Activated CD4-positive, alpha-beta memory T cell treated with anti-CD3 and anti-CD28 coated beads for 36 hours (primary cell): ENCODE data around the gene ZFTA. TPM values are rescaled to one million over a fixed set of nuclear protein-coding genes. Genes with fewer than 3 reads are reported as not detected.

ENCODE experiments used
- CTCF ChIA-PET: fragments of 350-600 bp; sonication (Branson Sonifier 250); formaldehyde crosslinking; loops from one replicate; lab custom pipeline; 2021; ENCODE audit warnings: antibody characterized with exemption, inconsistent platforms; lab: Charles Lee
- POLR2A ChIA-PET: fragments of 350-600 bp; sonication (Branson Sonifier 250); formaldehyde crosslinking; loops from one replicate; lab custom pipeline; 2021; ENCODE audit warnings: antibody characterized with exemption; lab: Charles Lee
- DNase-seq: peaks from one replicate; pipeline ENCODE4 v3.0.0-alpha.2; 2020
- H3K27ac Mint-ChIP-seq: one replicate; pipeline ENCODE4 v1.8.0; 2021; ENCODE audit warnings: mixed read lengths
- H3K27me3 Mint-ChIP-seq: one replicate; pipeline ENCODE4 v1.8.0; 2021; ENCODE audit warnings: mixed read lengths
- H3K36me3 Mint-ChIP-seq: one replicate; pipeline ENCODE4 v1.8.0; 2021; ENCODE audit warnings: mixed read lengths
- H3K4me1 Mint-ChIP-seq: one replicate; pipeline ENCODE4 v1.8.0; 2021; ENCODE audit warnings: low read depth, mixed read lengths
- H3K4me3 Mint-ChIP-seq: one replicate; pipeline ENCODE4 v1.8.0; 2021; ENCODE audit warnings: mild to moderate bottlenecking, mixed read lengths
- H3K9me3 Mint-ChIP-seq: one replicate; pipeline ENCODE4 v1.8.0; 2021; ENCODE audit warnings: mixed read lengths
- intact Hi-C: fragments of 100-400 bp; cut with micrococcal nuclease; formaldehyde crosslinking; loops from one replicate; pipeline ENCODE4 v1.15.1; 2023
- total RNA-seq, 2 experiments: library from RNA; stranded (reverse); gene quantifications; one replicate each; pipeline ENCODE4 v1.2.3, GENCODE V29; 2021

ZFTA gene
- total RNA-seq, 2 experiments from 2014 or later = 1.3 to 1.5 TPM

DNA sequence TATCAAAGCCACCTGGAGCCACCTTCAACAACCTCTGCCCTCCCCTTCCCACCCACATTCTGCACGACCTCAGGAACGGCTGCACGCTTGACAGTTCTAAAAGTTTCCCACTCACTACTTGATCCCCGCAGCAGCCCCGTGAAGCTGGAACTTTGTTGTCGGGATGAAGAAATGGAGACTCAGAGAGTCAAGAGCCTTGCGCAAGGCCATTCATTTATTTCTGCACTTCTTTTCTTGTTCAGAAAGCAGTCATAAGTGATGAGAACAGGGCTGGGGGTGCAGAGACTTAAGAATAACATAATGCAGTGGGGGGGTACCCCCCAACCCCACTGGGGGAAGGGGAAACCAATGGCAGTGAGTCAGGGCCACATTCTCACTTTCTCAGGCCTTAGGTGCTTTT lies 2.2 kb upstream of the ZFTA start:
- intact Hi-C loops = no loop called here
- Mint-ChIP-seq H3K9me3 (no peaks in the 10 kb centered on the region), H3K27ac (no peak overlapping the region), H3K4me1 (peaks cover 6% of the 10 kb centered on the region), H3K4me3 (no peak overlapping the region), H3K27me3 (peaks cover 10% of the 10 kb centered on the region), H3K36me3 (no peaks in the 10 kb centered on the region)
- ChIA-PET POLR2A (no interaction called here), CTCF (no interaction called here)
- DNase-seq = no peak

- Mint-ChIP-seq H3K27ac (no peak overlapping the region), H3K9me3 (no peaks in the 10 kb centered on the region), H3K36me3 (no peaks in the 10 kb centered on the region)
Measured at GRCh38 chr11:63769714-63770455, 1.3 kb upstream of the ZFTA start.

DNA sequence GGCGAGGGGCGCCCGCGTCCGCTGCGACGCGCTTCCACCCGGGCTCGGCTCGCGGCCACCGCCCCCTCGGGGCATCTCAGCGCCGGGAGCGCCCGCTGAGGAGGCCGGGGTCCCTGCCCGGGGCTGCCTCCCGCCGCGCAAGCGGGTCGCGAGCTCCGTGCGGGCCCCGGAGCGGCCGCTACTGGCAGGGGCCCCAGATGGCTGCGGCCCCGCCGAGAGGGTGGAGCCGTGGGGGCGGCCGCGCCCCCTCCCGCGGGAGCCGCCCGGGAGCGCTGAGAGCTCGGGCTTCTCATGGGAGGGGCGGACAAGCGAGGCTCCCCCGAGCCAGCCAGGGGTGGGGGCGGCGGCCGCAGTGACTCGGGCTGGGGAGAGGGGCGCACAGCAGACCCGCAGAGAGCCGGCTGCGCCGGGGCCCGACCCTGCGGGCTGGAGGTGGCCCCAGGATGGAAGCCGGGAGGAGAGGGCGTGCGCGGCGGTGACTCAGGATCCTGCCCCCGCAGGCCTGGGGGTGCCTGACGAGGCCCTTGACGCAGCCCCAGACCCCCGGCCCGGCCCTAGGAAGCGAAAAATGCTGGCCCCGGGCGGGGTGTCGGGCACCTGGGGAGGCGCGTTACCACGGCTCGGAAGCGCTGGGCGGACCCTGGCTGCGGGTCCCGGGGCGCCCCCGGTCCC lies 603 bp upstream of the ZFTA start:
- peak; percentile 56 for DNase-seq
- H3K27ac Mint-ChIP-seq = no peak overlapping the region
- POLR2A ChIA-PET = interaction anchor here (1.4 kb wide), 1 partner anchor 45 kb away, joined by 4 read pairs; no protein-coding TSS in a partner anchor

More at GRCh38 chr11:63769714-63770455, 1.3 kb upstream of the ZFTA start:
- DNase-seq = no peak
- ChIA-PET POLR2A (interaction anchor here (1.4 kb wide), 1 partner anchor 44 kb away, joined by 4 read pairs; no protein-coding TSS in a partner anchor), CTCF (interaction anchor here (2.5 to 4.4 kb wide), 2 partner anchors 9 to 67 kb away, joined by 11 to 24 read pairs; partner anchors contain the start of gene MARK2)
- intact Hi-C loops = loop anchor here (5.0 to 10.0 kb wide), 4 partner anchors 42 to 377 kb away; partner anchors contain the start of gene SPINDOC
- Mint-ChIP-seq H3K4me1 (peaks cover 6% of the 10 kb centered on the region), H3K4me3 (peak overlapping the region; percentile 47), H3K27me3 (peaks cover 10% of the 10 kb centered on the region)

DNA sequence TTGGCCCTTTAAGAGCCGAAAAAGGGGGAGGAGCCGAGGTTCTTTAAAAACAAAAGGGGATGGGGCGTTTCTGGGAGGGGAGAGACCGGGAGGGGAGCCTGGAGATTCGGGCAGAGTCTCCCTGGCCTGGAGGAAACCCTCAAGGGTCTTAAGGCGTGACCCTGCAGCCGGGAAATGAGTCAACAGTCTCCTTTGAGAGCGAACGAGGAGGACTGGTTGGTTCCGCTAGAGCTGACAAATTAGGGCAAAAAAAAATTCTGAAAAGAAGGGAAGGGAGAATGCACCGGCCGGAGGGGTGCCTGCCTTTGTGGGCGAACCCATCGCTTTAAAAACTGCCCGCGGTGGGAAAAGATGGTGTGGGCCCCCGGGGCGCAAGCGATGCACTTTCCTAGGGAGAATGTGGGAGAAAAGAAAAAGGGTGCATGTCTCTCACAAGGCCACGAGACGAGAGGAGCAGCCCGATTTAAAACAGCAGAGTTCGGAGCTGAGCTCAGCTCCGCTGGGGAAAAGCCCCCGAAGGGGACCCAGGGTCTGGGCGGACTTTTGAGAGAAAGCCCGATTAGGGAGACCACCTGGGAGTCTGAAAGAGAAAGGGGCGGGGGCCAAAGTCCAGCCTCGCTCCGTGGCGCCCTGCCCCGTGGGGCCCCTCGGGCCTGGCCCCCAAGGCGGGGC lies 874 bp downstream of the ZFTA start:
- Mint-ChIP-seq H3K9me3 (no peaks in the 10 kb centered on the region), H3K36me3 (no peaks in the 10 kb centered on the region), H3K27ac (no peak overlapping the region), H3K27me3 (peaks cover 10% of the 10 kb centered on the region), H3K4me3 (peak overlapping the region; percentile 80), H3K4me1 (peaks cover 6% of the 10 kb centered on the region)
- POLR2A ChIA-PET = no interaction called here
- CTCF ChIA-PET = interaction anchor here (0.7 to 4.4 kb wide), 14 partner anchors 11 to 537 kb away, joined by 3 to 24 read pairs (median 5); partner anchors contain the start of genes ATL3 and MARK2
- intact Hi-C loops = loop anchor here (5.0 to 10.0 kb wide), 4 partner anchors 45 to 380 kb away; partner anchors contain the start of gene SPINDOC
- DNase-seq = peak; percentile 45

More for the DNA sequence above, 603 bp upstream of the ZFTA start:
- CTCF ChIA-PET = interaction anchor here (0.7 to 4.4 kb wide), 3 partner anchors 10 to 219 kb away, joined by 3 to 24 read pairs (median 11); partner anchors contain the start of gene MARK2
- Mint-ChIP-seq H3K27me3 (peaks cover 10% of the 10 kb centered on the region), H3K4me3 (no peak overlapping the region), H3K9me3 (no peaks in the 10 kb centered on the region), H3K36me3 (no peaks in the 10 kb centered on the region), H3K4me1 (peaks cover 6% of the 10 kb centered on the region)
- intact Hi-C loops = loop anchor here (5.0 to 10.0 kb wide), 4 partner anchors 43 to 378 kb away; partner anchors contain the start of gene SPINDOC

GRCh38 chr11:63767267-63767564 lies 1.4 kb downstream of the ZFTA start:
- DNase-seq = no peak
- Mint-ChIP-seq H3K36me3 (no peaks in the 10 kb centered on the region), H3K4me1 (peaks cover 6% of the 10 kb centered on the region), H3K27ac (no peak overlapping the region), H3K9me3 (no peaks in the 10 kb centered on the region), H3K27me3 (peaks cover 8% of the 10 kb centered on the region), H3K4me3 (peak overlapping the region; percentile 80)
- CTCF ChIA-PET = interaction anchor here (0.9 to 4.4 kb wide), 10 partner anchors 11 to 385 kb away, joined by 3 to 24 read pairs (median 6); partner anchors contain the start of genes ATL3 and MARK2
- intact Hi-C loops = loop anchor here (5.0 to 10.0 kb wide), 4 partner anchors 45 to 380 kb away; partner anchors contain the start of gene SPINDOC
- POLR2A ChIA-PET = no interaction called here

- POLR2A ChIA-PET = no interaction called here
- Mint-ChIP-seq H3K4me3 (peak overlapping the region; percentile 80), H3K4me1 (peaks cover 6% of the 10 kb centered on the region), H3K9me3 (no peaks in the 10 kb centered on the region), H3K27me3 (peaks cover 6% of the 10 kb centered on the region), H3K27ac (no peak overlapping the region), H3K36me3 (no peaks in the 10 kb centered on the region)
- intact Hi-C loops = loop anchor here (5.0 to 10.0 kb wide), 4 partner anchors 46 to 381 kb away; partner anchors contain the start of gene SPINDOC
- CTCF ChIA-PET = interaction anchor here (1.4 to 4.4 kb wide), 4 partner anchors 44 to 179 kb away, joined by 5 to 24 read pairs (median 8); partner anchors contain the start of genes ATL3 and MARK2
- DNase-seq = no peak
Measured at GRCh38 chr11:63766531-63767235, 1.9 kb downstream of the ZFTA start.

DNA sequence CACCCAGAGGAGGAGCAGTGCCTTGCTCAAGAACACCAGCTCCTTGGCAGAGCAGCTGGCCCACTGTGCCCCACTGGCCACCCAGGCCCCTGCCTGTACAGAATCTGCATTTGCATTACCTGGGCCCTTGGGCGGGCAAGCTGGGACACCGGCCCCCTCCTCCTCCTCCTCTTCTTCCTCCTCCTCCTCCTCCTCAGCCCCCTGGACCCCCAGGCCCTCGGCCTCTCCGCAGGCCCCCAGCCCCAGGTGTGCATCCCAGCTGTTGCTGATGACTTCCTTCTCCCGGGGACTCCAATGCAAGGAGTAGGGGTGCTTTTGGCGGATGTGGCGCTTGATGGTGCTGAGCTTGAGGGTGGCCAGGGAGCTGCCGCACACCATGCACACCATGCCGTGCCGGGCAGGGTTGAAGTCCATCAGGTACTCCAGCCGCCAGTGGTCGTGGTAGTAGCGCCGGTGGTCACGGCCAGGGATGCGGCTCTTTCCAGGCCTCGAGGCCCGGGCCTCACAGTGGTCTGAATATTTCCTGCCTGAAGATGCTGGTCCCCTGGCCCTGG lies 2.8 kb downstream of the ZFTA start:
- Mint-ChIP-seq H3K9me3 (no peaks in the 10 kb centered on the region), H3K4me1 (peaks cover 6% of the 10 kb centered on the region), H3K27ac (no peak overlapping the region), H3K36me3 (no peaks in the 10 kb centered on the region), H3K4me3 (no peak overlapping the region), H3K27me3 (peaks cover 6% of the 10 kb centered on the region)
- ChIA-PET CTCF (interaction anchor here (0.7 to 4.4 kb wide), 2 partner anchors 72 to 180 kb away, joined by 3 to 24 read pairs; partner anchors contain the start of gene MARK2), POLR2A (no interaction called here)
- intact Hi-C loops = loop anchor here (5.0 to 10.0 kb wide), 4 partner anchors 47 to 382 kb away; partner anchors contain the start of gene SPINDOC
- DNase-seq = no peak

DNA sequence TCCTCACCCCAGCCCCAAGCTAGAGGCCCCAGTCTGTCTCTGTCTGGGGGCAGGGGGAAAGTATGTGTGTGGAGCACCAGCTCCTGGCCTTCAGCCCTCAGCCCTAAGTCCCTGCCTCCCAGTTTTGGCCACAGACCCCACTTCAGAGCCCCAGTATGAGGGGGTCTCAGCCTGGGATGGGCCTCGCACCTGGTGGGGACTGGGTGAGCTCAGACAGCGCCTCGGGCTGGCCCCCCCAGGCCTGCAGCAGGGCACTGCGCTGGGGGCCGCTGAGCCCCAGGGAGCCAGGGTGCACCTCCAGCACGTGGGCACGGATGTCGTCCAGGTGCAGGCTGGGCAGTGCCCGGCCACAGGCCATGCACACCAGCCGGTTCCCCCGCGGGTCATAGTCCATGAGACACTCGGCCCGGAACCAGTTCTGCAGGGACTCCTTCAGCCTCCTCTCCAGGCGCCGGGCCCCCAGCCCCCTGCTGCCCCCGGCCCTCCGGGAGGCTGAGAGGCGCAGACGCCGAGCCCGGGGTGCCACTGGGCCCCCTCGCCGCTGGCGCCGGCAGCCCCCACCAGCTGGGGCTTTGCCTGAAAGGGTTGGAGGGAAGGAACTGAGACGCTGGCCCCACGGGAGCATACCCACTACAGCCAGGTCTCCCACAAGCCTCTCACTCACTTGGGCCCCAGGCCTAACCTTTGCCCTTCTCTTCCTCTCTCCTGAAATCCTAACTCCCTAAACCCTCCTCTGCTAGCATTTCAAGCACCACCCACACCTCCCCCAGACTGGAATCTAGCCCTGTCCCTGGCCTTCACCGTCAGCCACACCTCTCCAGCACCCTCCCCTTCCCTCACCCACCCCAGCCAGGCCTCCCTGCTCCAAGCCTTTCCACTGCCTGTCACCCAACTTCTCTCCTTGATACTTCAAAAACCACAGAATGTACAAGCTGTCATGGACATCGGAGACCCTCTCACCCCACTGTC lies 3.6 kb downstream of the ZFTA start:
- Mint-ChIP-seq H3K27me3 (peaks cover 3% of the 10 kb centered on the region), H3K27ac (no peak overlapping the region), H3K36me3 (no peaks in the 10 kb centered on the region), H3K9me3 (no peaks in the 10 kb centered on the region), H3K4me1 (peaks cover 6% of the 10 kb centered on the region), H3K4me3 (no peak overlapping the region)
- no peak for DNase-seq
- ChIA-PET CTCF (interaction anchor here (0.7 to 1.0 kb wide), 2 partner anchors 27 to 181 kb away, joined by 3 to 4 read pairs; no protein-coding TSS in a partner anchor), POLR2A (no interaction called here)
- intact Hi-C loops = loop anchor here (5.0 to 10.0 kb wide), 4 partner anchors 47 to 382 kb away; partner anchors contain the start of gene SPINDOC

GRCh38 chr11:63764340-63764678 lies 4.3 kb downstream of the ZFTA start:
- Mint-ChIP-seq H3K9me3 (no peaks in the 10 kb centered on the region), H3K27ac (no peak overlapping the region), H3K36me3 (no peaks in the 10 kb centered on the region), H3K4me1 (peaks cover 3% of the 10 kb centered on the region), H3K4me3 (no peak overlapping the region), H3K27me3 (no peaks in the 10 kb centered on the region)
- POLR2A ChIA-PET = no interaction called here
- intact Hi-C loops = loop anchor here (10.0 kb wide), 1 partner anchor 120 kb away; no protein-coding TSS in a partner anchor
- no peak for DNase-seq
- CTCF ChIA-PET = interaction anchor here (1.0 kb wide), 1 partner anchor 26 kb away, joined by 4 read pairs; no protein-coding TSS in a partner anchor
